ENCODE results near the gene CYTH1.

Gene CYTH1

GRCh38 chr17:78683408-78683961, 98.6 kb downstream of the CYTH1 start:
- TF ChIP-seq GATA2 (IDR thresholded peaks at IDR 0.05; ENCODE audit: low read depth, low read length) (no peak), GATA3 (IDR thresholded peaks at IDR 0.05; ENCODE audit: low read depth, low read length) (no peak)

GRCh38 chr17:78682363-78682762, 99.7 kb downstream of the CYTH1 start:
- TF ChIP-seq GATA2 (IDR thresholded peaks at IDR 0.05; ENCODE audit: low read depth, low read length) (no peak), GATA3 (IDR thresholded peaks at IDR 0.05; ENCODE audit: low read depth, low read length) (no peak)

- TF ChIP-seq GATA3 (IDR thresholded peaks at IDR 0.05; ENCODE audit: low read depth, low read length) (no peak), GATA2 (IDR thresholded peaks at IDR 0.05; ENCODE audit: low read depth, low read length) (no peak)
Measured at GRCh38 chr17:78680436-78680835, 101.6 kb downstream of the CYTH1 start.

- no peak for TF ChIP-seq GATA3 (IDR thresholded peaks at IDR 0.05; ENCODE audit: low read depth, low read length)
- TF ChIP-seq GATA2 (IDR thresholded peaks at IDR 0.05; ENCODE audit: low read depth, low read length): no peak
Measured at GRCh38 chr17:78679495-78680395, 102.3 kb downstream of the CYTH1 start.

GRCh38 chr17:78678711-78679110, 103.4 kb downstream of the CYTH1 start:
- TF ChIP-seq GATA3 (IDR thresholded peaks at IDR 0.05; ENCODE audit: low read depth, low read length) (no peak), GATA2 (IDR thresholded peaks at IDR 0.05; ENCODE audit: low read depth, low read length) (no peak)

- no peak for TF ChIP-seq GATA3 (IDR thresholded peaks at IDR 0.05; ENCODE audit: low read depth, low read length)
- no peak for TF ChIP-seq GATA2 (IDR thresholded peaks at IDR 0.05; ENCODE audit: low read depth, low read length)
Measured at GRCh38 chr17:78678222-78678557, 103.9 kb downstream of the CYTH1 start.

- no peak for TF ChIP-seq GATA2 (IDR thresholded peaks at IDR 0.05; ENCODE audit: low read depth, low read length)
- no peak for TF ChIP-seq GATA3 (IDR thresholded peaks at IDR 0.05; ENCODE audit: low read depth, low read length)
Measured at GRCh38 chr17:78677303-78678221, 104.5 kb downstream of the CYTH1 start.

GRCh38 chr17:78676412-78677302, 105.4 kb downstream of the CYTH1 start:
- TF ChIP-seq GATA3 (IDR thresholded peaks at IDR 0.05; ENCODE audit: low read depth, low read length) (no peak), GATA2 (IDR thresholded peaks at IDR 0.05; ENCODE audit: low read depth, low read length) (no peak)

- no peak for TF ChIP-seq GATA3 (IDR thresholded peaks at IDR 0.05; ENCODE audit: low read depth, low read length)
- no peak for TF ChIP-seq GATA2 (IDR thresholded peaks at IDR 0.05; ENCODE audit: low read depth, low read length)
Measured at GRCh38 chr17:78675836-78676235, 106.2 kb downstream of the CYTH1 start.

GRCh38 chr17:78675316-78675616, 106.8 kb downstream of the CYTH1 start:
- TF ChIP-seq GATA2 (IDR thresholded peaks at IDR 0.05; ENCODE audit: low read depth, low read length): no peak
- no peak for TF ChIP-seq GATA3 (IDR thresholded peaks at IDR 0.05; ENCODE audit: low read depth, low read length)

- no peak for TF ChIP-seq GATA3 (IDR thresholded peaks at IDR 0.05; ENCODE audit: low read depth, low read length)
- no peak for TF ChIP-seq GATA2 (IDR thresholded peaks at IDR 0.05; ENCODE audit: low read depth, low read length)
Measured at GRCh38 chr17:78674595-78675315, 107.3 kb downstream of the CYTH1 start.

GRCh38 chr17:78674156-78674555, 107.9 kb downstream of the CYTH1 start:
- TF ChIP-seq GATA2 (IDR thresholded peaks at IDR 0.05; ENCODE audit: low read depth, low read length) (no peak), GATA3 (IDR thresholded peaks at IDR 0.05; ENCODE audit: low read depth, low read length) (no peak)

GRCh38 chr17:78673395-78673794, 108.7 kb downstream of the CYTH1 start:
- TF ChIP-seq GATA3 (IDR thresholded peaks at IDR 0.05; ENCODE audit: low read depth, low read length): no peak
- no peak for TF ChIP-seq GATA2 (IDR thresholded peaks at IDR 0.05; ENCODE audit: low read depth, low read length)

Data from SH-SY5Y (cell line).